GM21576 (cell line): ENCODE data around the gene TMEM259.

Experiments
- ATAC-seq: cut with Tn5 transposase; IDR thresholded peaks from one replicate; pipeline ENCODE4 v1.9.1; 2021; ENCODE audit warnings: mild to moderate bottlenecking, moderate library complexity; ENCODE audit not compliant: unreplicated experiment

TMEM259 gene

DNA sequence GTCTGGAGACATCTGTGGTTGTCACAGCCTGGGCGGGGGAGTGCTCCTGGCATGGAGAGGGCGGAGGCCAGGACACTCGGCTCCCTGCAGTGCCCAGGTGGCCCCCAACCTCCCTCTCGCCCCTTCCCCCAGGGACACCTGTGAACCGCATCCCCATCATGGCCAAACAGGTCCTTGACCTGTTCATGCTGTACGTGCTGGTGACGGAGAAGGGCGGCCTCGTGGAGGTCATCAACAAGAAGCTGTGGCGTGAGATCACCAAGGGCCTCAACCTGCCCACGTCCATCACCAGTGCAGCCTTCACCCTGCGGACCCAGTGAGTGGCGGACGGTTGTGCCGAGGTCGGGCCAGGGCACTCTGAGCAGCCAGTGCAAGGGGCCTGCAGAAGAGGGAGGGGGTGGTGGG is 56.8 kb downstream of the TMEM259 start:
- no peak for ATAC-seq

DNA sequence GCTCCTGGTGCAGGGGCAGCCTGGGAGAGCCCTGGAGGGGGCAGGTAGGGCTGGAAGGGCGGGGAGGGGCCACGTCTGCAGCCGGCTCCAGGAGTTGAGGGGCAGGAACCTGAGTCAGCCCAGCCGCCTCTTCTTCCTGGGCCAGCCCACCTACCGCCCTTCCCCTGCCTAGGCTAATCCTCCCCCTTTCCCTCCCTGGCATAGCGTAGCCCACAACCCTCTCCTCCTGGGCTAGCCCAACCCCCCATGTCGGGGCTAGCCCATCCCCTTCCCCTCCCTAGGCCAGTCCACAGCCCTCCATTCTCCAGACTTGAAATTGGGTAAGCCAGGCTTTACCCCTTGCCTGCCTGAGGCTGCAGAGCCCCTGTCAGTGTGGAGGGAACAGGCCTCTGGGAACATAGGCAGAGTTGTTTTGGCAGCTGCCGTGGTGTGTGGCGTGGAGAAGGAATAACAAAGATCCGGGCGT is 57.4 kb downstream of the TMEM259 start:
- ATAC-seq, result no peak

DNA sequence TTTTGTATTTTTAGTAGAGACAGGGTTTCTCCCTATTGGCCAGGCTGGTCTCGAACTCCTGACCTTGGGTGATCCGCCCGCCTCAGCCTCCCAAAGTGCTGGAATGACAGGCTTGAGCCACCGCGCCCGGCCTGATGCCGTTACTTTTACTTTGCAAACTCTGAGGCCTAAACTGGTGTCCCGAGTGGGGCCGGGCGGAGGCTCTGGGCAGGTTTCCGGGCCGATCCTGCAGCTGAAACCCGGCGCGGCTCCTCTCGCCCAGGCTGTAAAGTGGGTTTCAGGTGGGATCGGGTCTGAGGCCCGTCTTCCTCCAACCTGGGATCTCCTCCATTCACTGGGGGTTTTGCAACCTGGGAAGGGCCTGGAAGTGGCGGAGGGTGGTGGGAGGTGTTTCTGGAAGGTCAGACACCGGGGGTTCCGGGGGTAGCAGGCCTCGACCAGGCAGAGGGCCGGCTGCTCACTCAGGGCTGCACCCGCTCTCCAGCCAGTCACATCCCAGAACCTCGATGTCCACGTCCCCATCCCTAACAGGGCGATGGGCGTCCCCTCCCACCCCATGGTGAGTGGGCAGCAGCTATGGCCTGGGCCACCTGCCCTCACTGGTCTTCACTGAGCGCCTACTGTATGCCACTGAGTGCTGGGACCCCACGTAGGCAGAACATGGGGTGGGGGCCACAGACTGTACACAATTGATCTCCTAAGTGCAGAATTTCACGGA is 58.1 kb downstream of the TMEM259 start:
- no peak for ATAC-seq

DNA sequence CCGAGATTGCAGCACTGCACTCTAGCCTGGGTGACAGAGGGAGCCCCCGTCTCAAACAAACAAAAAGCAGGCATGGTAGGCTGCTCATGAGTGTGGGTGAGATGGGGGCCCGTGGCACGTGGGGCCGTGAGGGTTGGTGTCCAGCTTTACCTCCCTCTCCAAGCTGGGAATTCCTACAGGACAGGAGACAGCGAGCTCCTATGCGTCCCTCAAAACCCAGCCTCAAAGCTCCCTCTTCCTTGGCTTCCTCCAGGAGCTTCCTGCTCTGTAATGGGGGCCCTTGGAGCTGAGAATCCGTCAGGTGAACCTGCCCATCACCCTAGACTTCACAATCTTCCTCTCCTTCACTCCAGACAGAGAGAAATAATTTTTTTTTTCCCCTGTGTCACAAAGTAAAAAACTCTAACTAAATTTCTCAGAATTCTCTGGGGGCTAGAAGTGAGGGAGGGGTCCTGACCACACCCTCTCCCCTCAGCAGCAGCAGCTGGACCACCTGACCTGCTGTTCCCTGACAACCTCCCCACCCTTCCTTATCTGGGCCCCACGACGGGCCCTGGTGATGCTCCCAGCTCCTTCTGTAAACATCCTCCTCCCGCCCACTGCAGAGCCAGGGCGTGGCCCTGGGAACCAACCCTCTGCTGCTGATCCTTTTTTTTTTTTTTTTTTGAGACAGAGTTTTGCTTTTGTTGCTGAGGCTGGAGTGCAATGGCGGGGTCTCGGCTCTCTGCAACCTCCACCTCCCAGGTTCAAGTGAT is 58.9 kb downstream of the TMEM259 start:
- no peak for ATAC-seq

DNA sequence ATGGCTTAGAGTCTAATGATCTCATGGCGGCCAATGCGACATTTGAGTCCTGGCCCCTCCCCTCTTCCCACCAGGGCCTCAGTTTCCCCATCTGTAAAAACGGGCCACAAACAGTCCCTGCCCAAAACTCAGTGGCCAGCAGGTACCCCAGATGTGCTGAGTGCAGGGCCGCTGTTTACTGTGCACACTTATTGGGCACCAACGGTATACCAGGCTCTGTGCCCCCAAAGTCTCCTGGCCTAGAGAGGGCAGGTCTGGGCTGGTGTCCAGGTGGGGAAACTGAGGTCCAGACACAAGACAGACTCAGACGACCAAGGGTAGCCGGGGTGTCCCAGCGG is 60.4 kb downstream of the TMEM259 start:
- ATAC-seq, result no peak

DNA sequence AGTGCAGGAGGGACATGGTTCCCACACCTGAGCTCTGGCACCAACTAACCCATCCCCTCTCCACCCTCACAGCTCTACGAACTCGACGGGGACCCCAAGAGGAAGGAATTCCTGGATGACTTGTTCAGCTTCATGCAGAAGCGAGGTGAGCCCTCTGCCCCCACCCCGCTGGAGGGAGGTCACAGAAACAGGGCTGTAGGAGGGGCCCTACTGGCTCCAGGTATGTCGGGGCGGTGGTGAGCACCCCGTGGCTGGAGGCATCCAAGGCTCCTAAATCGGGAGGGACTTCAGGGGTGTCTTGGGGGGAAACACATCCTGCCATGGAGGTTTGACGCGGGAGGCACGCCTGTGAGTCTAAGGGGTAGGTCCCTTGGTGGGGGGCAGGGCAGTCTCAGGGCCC is 60.9 kb downstream of the TMEM259 start:
- no peak for ATAC-seq
